Pancreas (tissue), 10 donors: ENCODE results near the gene PLSCR4. TPM values are rescaled to one million over a fixed set of nuclear protein-coding genes. Genes with fewer than 3 reads are reported as not detected.
"Not testable (repeated sequence)": the region's sequence is repeated elsewhere in the genome, so short reads cannot be mapped to it uniquely, and the experiment has no call there.

Source experiments
- ATAC-seq, 4 donors: fragments of 200-7000 bp; cut with Tn5 transposase; one replicate each; pipeline versions ENCODE4 v1.8.0 to v1.9.1; 2020; ENCODE audit warnings: mild to moderate bottlenecking in 4 of 4, moderate library complexity in 4 of 4
- DNase-seq, 6 donors: peaks; one replicate each; pipeline ENCODE4 v3.0.0-alpha.2; 2020
- FAIRE-seq: peaks from 2 replicates; lab custom pipeline; 2012; peaks lifted over from hg19 to GRCh38; lab: Jason Lieb, UNC
- H3K27ac ChIP-seq, 4 donors: fragments of 200-600 bp; sonication (generic); 1 replicate in 3 of 4; 2 replicates in 1 of 4; pipeline versions ENCODE4 v1.5.0 to v1.8.0; 2020
- H3K27me3 ChIP-seq, 4 donors: fragments of 200-600 bp; one replicate each; pipeline ENCODE4 v1.8.0; 2021
- H3K36me3 ChIP-seq, 3 donors: fragments of 200-600 bp; sonication (generic) in 1 of 3; one replicate each; pipeline versions ENCODE4 v1.5.0 to v1.8.0; 2020 to 2021
- H3K4me1 ChIP-seq, 3 donors: fragments of 200-600 bp; one replicate each; pipeline ENCODE4 v1.8.0; 2021
- H3K4me3 ChIP-seq, 4 donors: fragments of 200-600 bp; sonication (generic) in 2 of 4; one replicate each; pipeline versions ENCODE4 v1.5.0 to v1.8.0; 2020 to 2021
- H3K9me3 ChIP-seq, 4 donors: fragments of 200-600 bp; one replicate each; pipeline ENCODE4 v1.8.0; 2021
- WGBS, 2 donors: extraction: QIAGEN DNeasy Blood & Tissue Kit; methylation state at CpG; one replicate each; pipeline ENCODE4 v1.1.7; 2013; 5-methylcytosine and 5-hydroxymethylcytosine counted together
- intact Hi-C, 3 donors: fragments of 100-400 bp; cut with DNase I; formaldehyde crosslinking; loops; one replicate each; pipeline versions ENCODE4 v1.11.1 to v1.14.2; 2022
- polyA plus RNA-seq, 2 donors: library from polyadenylated mRNA; stranded (reverse); fragments of 200-250 nt; gene quantifications; one replicate each; pipeline ENCODE4 v1.2.3, GENCODE V29; 2013
- total RNA-seq, 6 donors: library from RNA; stranded (reverse); fragmentation: NEBNext Ultra II Directional in 4 of 6; extraction: Animal tissue kit (Norgen Biotek cat#: 25700) in 4 of 6; gene quantifications; one replicate each; pipeline versions ENCODE4 v1.2.1 to v1.2.4, GENCODE V29; 2021 to 2023
- TF ChIP-seq, protein P1 (sequence below), 4 donors: fragments of 200-600 bp; sonication (generic) in 3 of 4; IDR thresholded peaks; one replicate each; pipeline versions ENCODE4 v1.5.0 to v1.8.0; 2021; ENCODE audit warnings: antibody characterized with exemption in 4 of 4
- donor health status: healthy with polysubstance abuse.
- donor health status: DM: no; HTN: no; CAD: no; lungs with moderate emphysema.
- donor health status: DM: no; HTN: no; CAD: no.
- donor health status: control.
- donor health status: control.
- donor health status: Bipolar disorder and iron deficiency.
- donor health status: DM: yes; HTN: yes; CAD: no.
- donor health status: DM: no; HTN: no; CAD: no.
- donor health status: DM: no; HTN: no; CAD: no.
- donor health status: DM: yes; HTN: yes; CAD: no.

Gene PLSCR4
- total and polyA plus RNA-seq, 8 donors: 5.6 to 28.2 (median 12.7) TPM

- Histone ChIP-seq H3K27ac (peak overlapping the region in 1 of 4 donors; percentile 22), H3K4me3 (no peak overlapping the region), H3K9me3 (no peaks in the 10 kb centered on the region), H3K36me3 (no peaks in the 10 kb centered on the region), H3K27me3 (no peaks in the 10 kb centered on the region), H3K4me1 (peaks cover 8 to 22% (median 21%) of the 10 kb centered on the region in 3 donors)
- WGBS, 2 donors: 76 to 85% methylated on average over 1 of the region's 1 CpG
- no peak for FAIRE-seq
- no peak for DNase-seq
- peak in 2 of 4 donors; percentile 9 to 17 for ATAC-seq
- TF ChIP-seq, protein P1, sequence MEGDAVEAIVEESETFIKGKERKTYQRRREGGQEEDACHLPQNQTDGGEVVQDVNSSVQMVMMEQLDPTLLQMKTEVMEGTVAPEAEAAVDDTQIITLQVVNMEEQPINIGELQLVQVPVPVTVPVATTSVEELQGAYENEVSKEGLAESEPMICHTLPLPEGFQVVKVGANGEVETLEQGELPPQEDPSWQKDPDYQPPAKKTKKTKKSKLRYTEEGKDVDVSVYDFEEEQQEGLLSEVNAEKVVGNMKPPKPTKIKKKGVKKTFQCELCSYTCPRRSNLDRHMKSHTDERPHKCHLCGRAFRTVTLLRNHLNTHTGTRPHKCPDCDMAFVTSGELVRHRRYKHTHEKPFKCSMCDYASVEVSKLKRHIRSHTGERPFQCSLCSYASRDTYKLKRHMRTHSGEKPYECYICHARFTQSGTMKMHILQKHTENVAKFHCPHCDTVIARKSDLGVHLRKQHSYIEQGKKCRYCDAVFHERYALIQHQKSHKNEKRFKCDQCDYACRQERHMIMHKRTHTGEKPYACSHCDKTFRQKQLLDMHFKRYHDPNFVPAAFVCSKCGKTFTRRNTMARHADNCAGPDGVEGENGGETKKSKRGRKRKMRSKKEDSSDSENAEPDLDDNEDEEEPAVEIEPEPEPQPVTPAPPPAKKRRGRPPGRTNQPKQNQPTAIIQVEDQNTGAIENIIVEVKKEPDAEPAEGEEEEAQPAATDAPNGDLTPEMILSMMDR (IDR thresholded peaks at IDR 0.05): no peak
- intact Hi-C loops: no loop called here
These were observed 23.4 kb downstream of the PLSCR4 start for GRCh38 chr3:146227486-146227885.

DNA sequence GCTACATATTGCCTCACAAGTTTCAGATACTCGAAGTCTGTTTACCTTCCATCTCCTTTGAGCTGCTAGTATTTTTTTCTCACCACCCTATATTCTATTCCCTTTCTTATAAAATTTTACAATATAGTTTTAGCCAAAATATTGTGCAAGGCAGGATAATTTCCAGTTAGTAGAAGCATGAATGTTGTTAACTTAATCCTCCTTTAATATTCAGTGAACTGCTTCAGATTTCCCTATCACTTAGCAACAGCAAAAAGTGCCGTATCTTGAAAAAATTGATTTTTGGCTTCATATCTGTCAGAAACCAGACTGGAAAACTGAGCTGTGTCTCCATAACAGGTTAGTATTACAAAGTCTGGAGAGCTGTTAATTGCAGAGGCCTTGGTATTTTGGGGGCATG is 24.0 kb downstream of the PLSCR4 start:
- Histone ChIP-seq H3K27ac (no peak overlapping the region), H3K4me1 (peaks cover 12 to 27% (median 26%) of the 10 kb centered on the region in 3 donors), H3K9me3 (no peaks in the 10 kb centered on the region), H3K36me3 (no peaks in the 10 kb centered on the region), H3K27me3 (no peaks in the 10 kb centered on the region), H3K4me3 (no peak overlapping the region)
- FAIRE-seq (no peak), ATAC-seq (no peak), DNase-seq (no peak)
- TF ChIP-seq, protein P1 (IDR thresholded peaks at IDR 0.05): no peak
- intact Hi-C loops: no loop called here
- WGBS, 2 donors: 29 to 34% methylated on average over 2 of the region's 2 CpGs

DNA sequence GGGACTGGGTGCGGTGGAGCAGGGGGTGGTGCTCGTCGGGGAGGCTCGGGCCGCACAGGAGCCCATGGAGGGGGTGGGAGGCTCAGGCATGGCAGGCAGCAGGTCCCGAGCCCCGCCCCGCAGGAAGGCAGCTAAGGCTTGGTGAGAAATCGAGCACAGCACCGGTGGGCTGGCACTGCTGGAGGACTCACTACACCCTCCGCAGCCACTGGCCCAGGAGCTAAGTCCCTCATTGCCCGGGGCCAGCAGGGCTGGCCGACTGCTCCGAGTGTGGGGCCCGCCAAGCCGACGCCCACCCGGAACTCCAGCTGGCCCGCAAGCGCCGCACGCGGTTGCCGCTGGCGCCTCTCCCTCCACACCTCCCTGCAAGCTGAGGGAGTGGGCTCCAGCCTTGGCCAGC is 25.4 kb downstream of the PLSCR4 start:
- H3K4me1 ChIP-seq: peaks cover 17 to 40% (median 33%) of the 10 kb centered on the region in 3 donors
- H3K4me3 ChIP-seq, intact Hi-C loops, H3K36me3 ChIP-seq, H3K27me3 ChIP-seq, ATAC-seq, H3K27ac ChIP-seq, H3K9me3 ChIP-seq, FAIRE-seq: not testable (repeated sequence)
- WGBS, 2 donors: 90 to 94% methylated on average over 20 to 25 of the region's 25 CpGs
- peak in 1 of 6 donors; percentile 62 for DNase-seq

DNA sequence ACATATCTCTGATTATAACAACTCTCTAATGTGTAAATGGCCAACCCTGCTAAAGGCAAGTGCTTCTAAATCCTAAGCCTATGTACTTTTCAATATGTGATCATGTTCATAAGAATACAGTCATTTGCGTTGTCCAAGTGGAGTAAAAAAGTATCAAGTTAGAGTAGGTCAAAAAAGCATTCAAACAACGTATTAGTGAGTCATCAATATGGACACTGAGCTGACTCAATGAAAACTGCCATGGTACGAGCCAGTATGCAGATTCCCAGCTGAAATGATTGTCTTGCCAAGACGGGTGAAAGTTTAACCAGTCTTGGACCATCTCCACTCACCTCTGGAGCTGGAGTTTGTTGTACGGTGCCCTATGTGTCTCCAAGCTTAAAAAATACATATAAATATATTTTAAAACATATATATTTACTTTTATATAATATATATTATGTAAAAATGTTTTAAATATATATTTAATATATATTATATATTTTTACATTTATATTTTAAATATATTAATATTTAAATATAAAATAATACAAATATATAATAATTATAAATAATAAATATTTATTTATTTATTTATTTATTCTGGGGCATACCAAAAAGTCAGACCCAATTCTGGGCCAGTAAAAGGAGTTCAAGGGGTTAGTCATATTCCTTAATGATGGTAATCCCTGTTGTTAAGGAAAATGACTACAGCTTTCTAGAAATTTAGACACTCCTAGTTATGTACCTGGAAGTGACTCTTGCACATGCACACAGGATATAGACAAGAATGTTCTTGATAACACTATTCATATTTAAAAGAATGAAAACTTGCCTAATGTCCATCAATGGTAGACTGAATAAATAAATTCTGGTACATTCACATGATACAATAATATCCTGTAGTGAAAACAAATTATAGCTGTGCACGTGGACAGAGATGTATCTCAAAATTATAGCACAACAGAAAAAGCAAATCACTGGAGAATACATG is 27.2 kb downstream of the PLSCR4 start:
- Histone ChIP-seq H3K4me1 (peaks cover 17 to 43% (median 33%) of the 10 kb centered on the region in 3 donors), H3K9me3 (no peaks in the 10 kb centered on the region), H3K4me3 (no peak overlapping the region), H3K27me3 (no peaks in the 10 kb centered on the region), H3K27ac (peak overlapping the region in 2 of 4 donors; percentile 74 to 82), H3K36me3 (no peaks in the 10 kb centered on the region)
- intact Hi-C loops: no loop called here
- 31 to 37% methylated on average over 6 of the region's 6 CpGs for WGBS, 2 donors
- TF ChIP-seq, protein P1 (IDR thresholded peaks at IDR 0.05): no peak
- FAIRE-seq (peak; percentile 97), DNase-seq (peak in 3 of 6 donors; percentile 70 to 83 (median 70)), ATAC-seq (peak; percentile 84 to 97 (median 92))

GRCh38 chr3:146222204-146223046 is 28.5 kb downstream of the PLSCR4 start:
- no peaks in the 10 kb centered on the region for H3K36me3 ChIP-seq
- H3K9me3 ChIP-seq: no peaks in the 10 kb centered on the region
- 33 to 39% methylated on average over 9 of the region's 9 CpGs for WGBS, 2 donors
- H3K4me1 ChIP-seq: peaks cover 17 to 38% (median 33%) of the 10 kb centered on the region in 3 donors
- TF ChIP-seq, protein P1 (IDR thresholded peaks at IDR 0.05): no peak
- FAIRE-seq: peak; percentile 89
- ATAC-seq: peak; percentile 67 to 90 (median 82)
- no peaks in the 10 kb centered on the region for H3K27me3 ChIP-seq
- intact Hi-C loops: no loop called here
- H3K4me3 ChIP-seq: no peak overlapping the region
- peak in 1 of 6 donors; percentile 25 for DNase-seq
- H3K27ac ChIP-seq: peak overlapping the region in 3 of 4 donors; percentile 10 to 82 (median 74)
